Heart left ventricle (tissue), 16 donors: ENCODE measurements around the gene THSD1. TPM values are rescaled to one million over a fixed set of nuclear protein-coding genes. Genes with fewer than 3 reads are reported as not detected.

Source experiments
- ATAC-seq, 4 donors: fragments of 200-7000 bp; cut with Tn5 transposase; one replicate each; pipeline ENCODE4 v1.9.1; 2020 to 2022; ENCODE audit warnings: moderate library complexity in 4 of 4, mild to moderate bottlenecking in 3 of 4, moderate number of reproducible peaks in 1 of 4
- DNase-seq, 5 donors: peaks; one replicate each; pipeline ENCODE4 v3.0.0-alpha.2; 2020
- H3K27ac ChIP-seq, 12 donors: fragments of 200-600 bp; sonication (generic) in 4 of 12; one replicate each; pipeline versions ENCODE4 v1.5.0 to v1.8.0; 2016 to 2022; ENCODE audit warnings: mild to moderate bottlenecking in 2 of 12
- H3K27me3 ChIP-seq, 9 donors: fragments of 200-600 bp; sonication (generic) in 2 of 9; one replicate each; pipeline versions ENCODE4 v1.5.1 to v1.8.0; 2016 to 2022; ENCODE audit warnings: mild to moderate bottlenecking in 3 of 9
- H3K36me3 ChIP-seq, 9 donors: fragments of 200-600 bp; sonication (generic) in 2 of 9; one replicate each; pipeline versions ENCODE4 v1.5.0 to v1.8.0; 2018 to 2022; ENCODE audit warnings: mild to moderate bottlenecking in 2 of 9
- H3K4me1 ChIP-seq, 12 donors: fragments of 200-600 bp; sonication (generic) in 4 of 12; one replicate each; pipeline versions ENCODE4 v1.5.0 to v1.8.0; 2016 to 2022; ENCODE audit warnings: mild to moderate bottlenecking in 3 of 12
- H3K4me3 ChIP-seq, 12 donors: fragments of 200-600 bp; sonication (generic) in 4 of 12; one replicate each; pipeline versions ENCODE4 v1.5.0 to v1.8.0; 2017 to 2022; ENCODE audit warnings: mild to moderate bottlenecking in 9 of 12, moderate library complexity in 4 of 12
- H3K9me3 ChIP-seq, 12 donors: fragments of 200-600 bp; sonication (generic) in 4 of 12; one replicate each; pipeline versions ENCODE4 v1.5.0 to v1.8.0; 2016 to 2022; ENCODE audit warnings: mild to moderate bottlenecking in 1 of 12
- CTCF ChIP-seq, 12 donors: fragments of 200-600 bp; sonication (generic) in 4 of 12; IDR thresholded peaks; one replicate each; pipeline versions ENCODE4 v1.5.0 to v1.8.0; 2018 to 2022; ENCODE audit warnings: antibody characterized with exemption in 12 of 12, mild to moderate bottlenecking in 5 of 12
- POLR2A ChIP-seq, 2 donors: fragments of 450-650 bp; IDR thresholded peaks; one replicate each; pipeline ENCODE4 v1.6.1; 2017; ENCODE audit warnings: antibody characterized with exemption in 2 of 2, mild to moderate bottlenecking in 2 of 2, moderate library complexity in 2 of 2
- WGBS, 4 donors: extraction: QIAGEN DNeasy Blood & Tissue Kit in 2 of 4; methylation state at CpG; one replicate each; pipeline versions ENCODE4 v1.1.5 to v1.1.7; 2013 to 2018; 5-methylcytosine and 5-hydroxymethylcytosine counted together
- intact Hi-C, 10 donors: fragments of 100-400 bp; cut with DNase I; formaldehyde crosslinking; loops; one replicate each; pipeline versions ENCODE4 v1.11.1 to v1.14.2; 2022
- polyA plus RNA-seq, 2 donors: library from polyadenylated mRNA; stranded (reverse); fragments of 200-250 nt; gene quantifications; one replicate each; pipeline ENCODE4 v1.2.3, GENCODE V29; 2013
- total RNA-seq, 9 donors: library from RNA; depleted of rRNA in 2 of 9; stranded (reverse); fragments of >200 nt in 2 of 9; fragmentation: NEBNext Ultra II Directional in 3 of 9; extraction: Animal tissue kit (Norgen Biotek cat#: 25700) in 3 of 9; gene quantifications; one replicate each; pipeline versions ENCODE4 v1.1.0 to v1.2.4, GENCODE V29; 2016 to 2023
- donor health status: ischemic (EF 13 %, LVEDD 7.1; RV severe dilation, severe dysfunction).
- donor health status: healthy with polysubstance abuse.
- donor health status: DM: no; HTN: yes; CAD: no.
- donor health status: DM: no; HTN: no; CAD: no.
- donor health status: ischemic (EF 25% LVEDD 6.9; RV normal size, moderate dysfunction).
- donor health status: ischemic (EF 25% LVEDD 5.7; RV mildly dilated, moderate dysfunction).
- donor health status: healthy.
- donor health status: DM: yes; HTN: yes; CAD: no.
- donor health status: ischemic (EF 35%, LVEDD 5.7; RV mildly dilated, moderate dysfunction).
- donor health status: nonischemic (EF 11% LVEDD 7.7; RV severe dilation, severe dysfunction).
- donor health status: DM: yes; HTN: yes; CAD: no.
- donor health status: PGD.
- donor health status: ischemic (EF 29% LVEDD 5.4; RV normal size, mild dysfunction).
- donor health status: nonischemic (EF 23%, LVEDD 6.1; RV moderate dilation, normal function).

The THSD1 gene
- total and polyA plus RNA-seq, 11 donors, result 2.7 to 10.1 (median 6.4) TPM

GRCh38 chr13:52454820-52455676, 49.1 kb upstream of the THSD1 start, which contains the start of gene CKAP2:
CKAP2 (plus strand) TSS chr13:52455478; CDS start chr13:52455557, 79 bp downstream.
- ATAC-seq (peak; percentile 93 to 95 (median 94)), DNase-seq (peak; percentile 92 to 96 (median 95))
- peaks cover 0 to 14% (median 0%) of the 10 kb centered on the region in 9 donors for H3K36me3 ChIP-seq
- H3K4me3 ChIP-seq, result peak within 1 kb of the TSS; percentile 65 to 90 (median 78)
- peaks cover 0 to 32% (median 10%) of the 10 kb centered on the region in 12 donors for H3K4me1 ChIP-seq
- H3K27ac ChIP-seq, result peak within 1 kb of the TSS; percentile 57 to 94 (median 86)
- no peaks in the 10 kb centered on the region for H3K9me3 ChIP-seq
- 0 to 1% (median 0%) methylated on average over 45 to 56 of the region's 56 CpGs for WGBS, 4 donors
- peak in 1 of 12 donors; percentile 15 for TF ChIP-seq CTCF (IDR thresholded peaks at IDR 0.05)
- TF ChIP-seq POLR2A (IDR thresholded peaks at IDR 0.05), result peak in 1 of 2 donors; percentile 78
- intact Hi-C loops, result loop anchor here in 9 of 10 donors (5.0 to 10.0 kb wide), 12 partner anchors 48 to 453 kb away; partner anchors contain the start of genes SUGT1 (in 4 of the 9), NEK3 (in 2 of the 9), ALG11 (in 1 of the 9) and ATP7B (in 1 of the 9)
- H3K27me3 ChIP-seq, result no peaks in the 10 kb centered on the region

GRCh38 chr13:52454459-52454819, 48.5 kb upstream of the THSD1 start:
- peak overlapping the region in 7 of 12 donors; percentile 78 to 94 (median 89) for H3K27ac ChIP-seq
- intact Hi-C loops, result loop anchor here in 9 of 10 donors (5.0 to 10.0 kb wide), 12 partner anchors 47 to 452 kb away; partner anchors contain the start of genes SUGT1 (in 4 of the 9), NEK3 (in 2 of the 9), ALG11 (in 1 of the 9) and ATP7B (in 1 of the 9)
- no peaks in the 10 kb centered on the region for H3K9me3 ChIP-seq
- DNase-seq (no peak), ATAC-seq (no peak)
- no peaks in the 10 kb centered on the region for H3K27me3 ChIP-seq
- TF ChIP-seq CTCF (IDR thresholded peaks at IDR 0.05) (no peak), POLR2A (IDR thresholded peaks at IDR 0.05) (no peak)
- H3K4me1 ChIP-seq, result peaks cover 0 to 32% (median 10%) of the 10 kb centered on the region in 12 donors
- peak overlapping the region in 11 of 12 donors; percentile 65 to 90 (median 77) for H3K4me3 ChIP-seq
- peaks cover 0 to 8% (median 0%) of the 10 kb centered on the region in 9 donors for H3K36me3 ChIP-seq
- 13 to 20% (median 17%) methylated on average over 8 of the region's 8 CpGs for WGBS, 4 donors

- H3K4me3 ChIP-seq, result no peak overlapping the region
- no peaks in the 10 kb centered on the region for H3K27me3 ChIP-seq
- ATAC-seq (no peak), DNase-seq (no peak)
- peaks cover 0 to 6% (median 0%) of the 10 kb centered on the region in 9 donors for H3K36me3 ChIP-seq
- intact Hi-C loops, result loop anchor here in 9 of 10 donors (5.0 to 10.0 kb wide), 12 partner anchors 45 to 450 kb away; partner anchors contain the start of genes SUGT1 (in 4 of the 9), NEK3 (in 2 of the 9), ALG11 (in 1 of the 9) and ATP7B (in 1 of the 9)
- H3K4me1 ChIP-seq, result peaks cover 0 to 52% (median 23%) of the 10 kb centered on the region in 12 donors
- H3K9me3 ChIP-seq, result no peaks in the 10 kb centered on the region
- no peak overlapping the region for H3K27ac ChIP-seq
- WGBS, 4 donors, result 36 to 60% (median 47%) methylated on average over 2 of the region's 2 CpGs
- TF ChIP-seq POLR2A (IDR thresholded peaks at IDR 0.05) (no peak), CTCF (IDR thresholded peaks at IDR 0.05) (no peak)
These were observed 46.5 kb upstream of the THSD1 start for GRCh38 chr13:52452470-52452869.
